Smooth muscle cell of the umbilical artery (primary cell): Measurements from ENCODE around the gene MIGA2. TPM values are rescaled to one million over a fixed set of nuclear protein-coding genes. Genes with fewer than 3 reads are reported as not detected.

Source experiments
- total RNA-seq: library from RNA; depleted of rRNA; stranded (reverse); fragments of >200 nt; gene quantifications from 2 replicates; pipeline ENCODE4 v1.2.3, GENCODE V29; 2014

The MIGA2 gene, protein sequence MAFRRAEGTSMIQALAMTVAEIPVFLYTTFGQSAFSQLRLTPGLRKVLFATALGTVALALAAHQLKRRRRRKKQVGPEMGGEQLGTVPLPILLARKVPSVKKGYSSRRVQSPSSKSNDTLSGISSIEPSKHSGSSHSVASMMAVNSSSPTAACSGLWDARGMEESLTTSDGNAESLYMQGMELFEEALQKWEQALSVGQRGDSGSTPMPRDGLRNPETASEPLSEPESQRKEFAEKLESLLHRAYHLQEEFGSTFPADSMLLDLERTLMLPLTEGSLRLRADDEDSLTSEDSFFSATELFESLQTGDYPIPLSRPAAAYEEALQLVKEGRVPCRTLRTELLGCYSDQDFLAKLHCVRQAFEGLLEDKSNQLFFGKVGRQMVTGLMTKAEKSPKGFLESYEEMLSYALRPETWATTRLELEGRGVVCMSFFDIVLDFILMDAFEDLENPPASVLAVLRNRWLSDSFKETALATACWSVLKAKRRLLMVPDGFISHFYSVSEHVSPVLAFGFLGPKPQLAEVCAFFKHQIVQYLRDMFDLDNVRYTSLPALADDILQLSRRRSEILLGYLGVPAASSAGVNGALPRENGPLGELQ
- 21.1 and 38.8 TPM in 2 replicates for total RNA-seq

DNA sequence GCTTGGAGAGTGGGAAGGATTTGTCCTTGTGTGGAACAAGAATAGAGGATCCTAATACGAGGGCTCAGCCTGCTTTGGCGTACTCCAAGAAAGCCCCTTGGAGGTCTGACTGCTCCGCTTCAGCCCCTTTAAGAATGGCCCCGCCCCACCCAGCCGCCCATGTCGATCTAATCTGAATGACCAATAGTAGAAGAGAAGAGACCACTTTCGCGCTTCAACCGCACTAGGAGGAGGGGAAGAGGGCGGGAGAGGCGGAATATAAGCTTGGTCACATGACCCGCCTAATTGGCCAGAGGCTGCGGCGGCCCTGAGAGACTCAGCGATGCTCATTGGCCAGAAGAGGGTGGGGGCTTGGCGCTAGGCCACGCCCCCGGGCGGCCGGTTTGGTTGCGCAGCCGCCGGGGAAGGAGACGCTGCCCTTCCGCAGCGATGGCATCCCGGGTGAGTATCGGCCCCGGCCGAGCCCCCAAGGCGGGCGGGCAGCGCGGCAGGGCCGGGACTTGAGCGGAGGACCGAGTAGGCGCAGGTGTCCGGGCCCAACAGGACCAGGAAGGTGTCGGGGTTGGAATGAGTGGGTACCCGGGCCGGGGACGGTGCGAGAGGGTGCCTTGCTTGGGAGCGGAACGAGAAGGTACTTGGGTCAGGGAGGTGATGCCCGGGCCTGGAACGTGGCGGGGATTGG is at the start of gene MIGA2:
Gene MIGA2 (plus strand): TSS at position 386 of the 682 bp plus-strand sequence. CDS start 3,969 bp downstream, outside the sequence.

DNA sequence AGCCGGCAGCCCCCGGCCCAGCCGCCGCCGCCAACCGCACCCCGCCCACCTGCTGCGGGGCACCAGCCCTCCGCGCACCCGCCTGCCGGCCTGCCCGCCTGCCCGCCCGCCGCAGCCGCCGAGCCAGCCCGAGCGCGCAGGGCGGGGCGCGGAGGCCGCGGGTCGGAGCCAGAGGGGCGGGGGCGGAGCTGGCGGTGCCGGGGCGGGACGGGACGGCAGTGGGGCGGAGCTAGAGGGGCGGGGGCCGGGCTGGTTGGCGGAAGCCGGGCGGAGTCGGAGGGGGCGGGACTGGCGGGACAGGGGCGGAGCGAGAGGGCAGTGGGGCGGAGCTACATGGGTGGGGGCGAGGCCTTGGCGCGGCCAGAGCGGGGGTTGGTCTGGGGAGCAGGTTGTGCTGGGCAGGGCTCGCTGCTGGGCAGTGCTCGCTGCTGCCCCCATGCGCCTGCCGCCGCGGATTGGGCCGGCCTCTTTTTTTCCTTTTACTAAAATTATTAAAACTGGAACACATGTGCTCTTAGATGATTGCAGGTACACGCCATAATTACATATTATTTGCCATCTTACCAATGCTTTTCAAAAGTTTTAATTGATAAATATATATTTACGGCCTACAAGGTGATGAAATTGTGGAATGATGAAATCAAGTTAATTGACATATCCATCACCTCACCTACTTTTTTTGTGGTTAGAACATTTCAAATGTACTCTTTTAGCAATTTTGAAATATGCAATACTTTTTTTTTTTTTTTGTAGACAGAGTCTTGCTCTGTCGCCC is 8.0 kb upstream of the MIGA2 start, which contains the start of gene SH3GLB2:
Gene SH3GLB2 (minus strand): TSS at position 140 of the 775 bp plus-strand sequence. CDS start 177 bp downstream, outside the sequence.

DNA sequence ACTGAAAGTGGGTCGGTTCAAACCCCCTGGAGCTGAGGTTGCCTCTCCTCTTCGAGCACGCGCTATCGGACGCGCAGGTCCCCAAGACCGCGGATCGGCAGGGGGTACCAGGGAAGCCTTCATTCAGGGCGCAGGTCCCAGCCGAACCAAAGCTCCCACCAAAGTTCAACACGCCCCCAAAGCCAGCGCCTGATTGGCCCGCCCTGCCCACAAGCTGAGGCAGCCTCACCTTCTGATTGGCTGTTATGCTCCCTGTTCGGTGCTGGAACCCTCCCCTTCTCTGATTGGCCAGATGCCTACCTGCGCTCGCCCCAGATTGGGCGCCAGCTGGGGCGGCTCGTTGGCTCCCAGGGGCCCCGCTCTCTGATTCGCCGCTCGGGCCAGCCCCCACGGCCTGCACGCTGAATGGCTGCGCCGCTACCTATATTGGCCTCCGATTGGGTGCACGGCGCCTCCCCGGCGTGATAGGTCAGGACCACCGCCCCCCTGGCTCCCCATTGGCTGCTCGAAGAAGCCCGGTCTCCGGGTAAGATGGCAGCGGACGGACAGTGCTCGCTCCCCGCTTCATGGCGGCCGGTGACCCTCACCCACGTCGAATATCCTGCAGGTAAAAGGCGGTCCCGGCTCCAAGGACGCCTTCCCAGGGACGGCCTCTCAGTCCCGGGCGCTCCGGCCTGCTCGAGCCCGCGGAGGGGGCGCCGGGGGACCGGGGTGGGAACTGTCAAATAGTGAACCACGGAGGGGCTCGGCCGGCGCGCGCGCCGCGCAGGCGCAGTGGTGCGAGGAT is 44.4 kb downstream of the MIGA2 start, which contains the start of gene DOLPP1:
Gene DOLPP1 (plus strand): TSS at position 511 of the 787 bp plus-strand sequence. CDS start 21 bp downstream, at position 532.

DNA sequence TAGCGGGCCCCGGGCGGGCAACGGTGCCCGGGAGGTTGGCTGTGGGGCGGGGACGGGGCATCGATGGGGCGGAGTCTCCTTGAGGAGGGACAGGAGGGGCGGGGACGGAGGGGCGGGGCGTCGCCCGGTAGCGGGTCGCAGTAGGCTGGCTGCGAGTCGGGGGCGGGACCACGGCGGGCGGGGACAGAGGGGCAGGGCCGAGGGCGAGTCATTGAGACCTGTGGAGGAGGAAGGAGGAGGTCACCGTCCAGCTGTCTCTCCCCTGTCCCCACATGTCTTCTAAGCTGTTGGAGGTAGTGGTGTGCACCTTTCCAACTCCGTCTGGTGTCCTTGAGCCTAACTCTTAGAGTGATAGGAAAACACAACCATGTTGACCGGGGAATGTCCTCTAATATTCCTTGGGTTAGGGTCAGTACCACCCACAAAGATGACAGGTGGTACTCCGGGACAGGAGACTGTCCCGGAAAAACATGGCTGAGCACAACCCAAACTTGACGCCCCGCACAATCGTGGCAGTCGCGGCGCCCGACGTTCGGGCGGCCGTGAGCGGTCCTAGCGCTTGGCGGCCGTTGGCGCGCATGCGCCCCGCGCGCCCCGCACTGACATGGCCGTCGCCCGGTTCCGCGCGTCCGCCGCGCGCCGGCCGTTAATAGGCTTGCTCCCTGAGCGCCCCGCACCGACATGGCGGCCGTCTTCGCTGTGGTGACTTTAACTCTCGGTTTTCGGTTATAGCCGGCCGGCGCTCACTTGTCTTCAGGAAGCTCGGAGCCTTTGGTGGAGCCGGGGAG is 74.5 kb downstream of the MIGA2 start, which contains the start of the genes CRAT and PTPA:
Gene CRAT (minus strand): TSS at position 54 of the 788 bp plus-strand sequence. CDS start 284 bp downstream, outside the sequence.
Gene PTPA (plus strand): TSS at position 676 of the 788 bp plus-strand sequence. CDS start 186 bp downstream, outside the sequence.

Other genes with a start within 250 kb of the MIGA2 start
- 10.1 and 12.5 TPM in 2 replicates for gene TBC1D13, start 249.4 kb upstream of the MIGA2 start, total RNA-seq
- gene ENDOG, start 218.1 kb upstream of the MIGA2 start, total RNA-seq: 11.6 and 14.0 TPM in 2 replicates
- gene SPOUT1, start 206.8 kb upstream of the MIGA2 start, total RNA-seq: 16.0 and 28.7 TPM in 2 replicates
- 6.5 and 13.7 TPM in 2 replicates for gene KYAT1, start 154.7 kb upstream of the MIGA2 start, total RNA-seq
- gene LRRC8A, start 154.5 kb upstream of the MIGA2 start, total RNA-seq: 29.4 and 62.0 TPM in 2 replicates
- gene PHYHD1, start 115.6 kb upstream of the MIGA2 start, total RNA-seq: 2.1 and 3.4 TPM in 2 replicates
- gene DOLK, start 89.0 kb upstream of the MIGA2 start, total RNA-seq: 24.0 and 36.2 TPM in 2 replicates
- gene NUP188, start 88.9 kb upstream of the MIGA2 start, total RNA-seq: 43.7 and 88.7 TPM in 2 replicates
- gene SH3GLB2, start 8.3 kb upstream of the MIGA2 start, total RNA-seq: 33.3 and 40.9 TPM in 2 replicates
- gene DOLPP1, start 44.5 kb downstream of the MIGA2 start, total RNA-seq: 10.1 and 11.0 TPM in 2 replicates
- 26.7 and 50.4 TPM in 2 replicates for gene CRAT, start 74.2 kb downstream of the MIGA2 start, total RNA-seq
- gene PTPA, start 74.8 kb downstream of the MIGA2 start, total RNA-seq: 75.7 and 106 TPM in 2 replicates
- 22.7 and 32.4 TPM in 2 replicates for gene IER5L, start 141.6 kb downstream of the MIGA2 start, total RNA-seq